H1 (cell line): ENCODE data around the gene TFAP2D. TPM values are rescaled to one million over a fixed set of nuclear protein-coding genes. Genes with fewer than 3 reads are reported as not detected.

Source experiments
- polyA plus RNA-seq, 7 experiments: library from polyadenylated mRNA; depleted of rRNA in 3 of 7; stranded (reverse) in 5 of 7; unstranded in 2 of 7; fragments of >200 nt in 5 of 7; fragments of 200-250 nt in 2 of 7; gene quantifications; 1 replicate in 5 of 7; 2 replicates in 1 of 7; 4 replicates in 1 of 7; pipeline versions ENCODE4 v1.2.1 to v1.2.3, GENCODE V29; 2011 to 2013; ENCODE audit warnings: missing spikeins in 2 of 7, mixed read lengths in 2 of 7
- total RNA-seq: library from RNA; stranded (reverse); fragmentation: NEBNext Ultra II Directional; extraction: Animal tissue kit (Norgen Biotek cat#: 25700); gene quantifications from 2 replicates; pipeline ENCODE4 v1.2.1, GENCODE V29; 2021

Gene TFAP2D
- total and polyA plus RNA-seq, 2 of the 8 experiments (the other 6 are each of a cell fraction or from before 2014, with no cell fraction given), result not detected

Other genes with a start within 250 kb of the TFAP2D start
- gene TFAP2B, start 105.3 kb downstream of the TFAP2D start, total RNA-seq, result not detected in 2 replicates
- gene TFAP2B, start 105.3 kb downstream of the TFAP2D start, polyA plus RNA-seq (2011; rRNA removed), result 0.05 TPM in 1 of 2 replicates, not detected in the other